Measurements from ENCODE around the gene DYTN.

DNA sequence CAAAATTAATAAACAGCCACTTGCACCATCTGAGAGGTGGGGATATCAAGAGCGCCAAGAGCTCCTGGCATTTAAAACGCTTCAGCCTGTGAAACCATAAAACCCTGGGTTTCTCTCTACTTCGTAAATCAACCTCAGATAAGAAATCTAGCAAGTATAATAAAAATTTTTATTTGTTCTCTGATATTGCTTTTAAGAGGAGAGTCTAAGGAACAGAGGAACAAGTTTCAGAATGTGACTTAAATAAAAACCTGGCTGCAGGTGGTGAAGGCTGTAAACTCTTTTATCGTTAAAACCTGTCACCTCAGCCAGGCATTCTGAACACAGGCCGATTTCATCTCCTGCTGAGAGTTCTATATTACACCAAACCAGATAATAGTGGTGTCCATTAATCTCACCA, 9.9 kb downstream of the DYTN start:
- TF ChIP-seq, protein P1, sequence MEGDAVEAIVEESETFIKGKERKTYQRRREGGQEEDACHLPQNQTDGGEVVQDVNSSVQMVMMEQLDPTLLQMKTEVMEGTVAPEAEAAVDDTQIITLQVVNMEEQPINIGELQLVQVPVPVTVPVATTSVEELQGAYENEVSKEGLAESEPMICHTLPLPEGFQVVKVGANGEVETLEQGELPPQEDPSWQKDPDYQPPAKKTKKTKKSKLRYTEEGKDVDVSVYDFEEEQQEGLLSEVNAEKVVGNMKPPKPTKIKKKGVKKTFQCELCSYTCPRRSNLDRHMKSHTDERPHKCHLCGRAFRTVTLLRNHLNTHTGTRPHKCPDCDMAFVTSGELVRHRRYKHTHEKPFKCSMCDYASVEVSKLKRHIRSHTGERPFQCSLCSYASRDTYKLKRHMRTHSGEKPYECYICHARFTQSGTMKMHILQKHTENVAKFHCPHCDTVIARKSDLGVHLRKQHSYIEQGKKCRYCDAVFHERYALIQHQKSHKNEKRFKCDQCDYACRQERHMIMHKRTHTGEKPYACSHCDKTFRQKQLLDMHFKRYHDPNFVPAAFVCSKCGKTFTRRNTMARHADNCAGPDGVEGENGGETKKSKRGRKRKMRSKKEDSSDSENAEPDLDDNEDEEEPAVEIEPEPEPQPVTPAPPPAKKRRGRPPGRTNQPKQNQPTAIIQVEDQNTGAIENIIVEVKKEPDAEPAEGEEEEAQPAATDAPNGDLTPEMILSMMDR (IDR thresholded peaks at IDR 0.05), result no peak
- TF ChIP-seq EP300 (IDR thresholded peaks at IDR 0.05), result no peak
